HPDE6-E6E7 (cell line): Measurements from ENCODE around the gene COL4A1.

ENCODE experiments used
- DNase-seq: peaks from one replicate; pipeline ENCODE4 v3.0.0; 2011; ENCODE audit warnings: missing footprints; ENCODE audit errors: extremely low spot score

The COL4A1 gene

DNA sequence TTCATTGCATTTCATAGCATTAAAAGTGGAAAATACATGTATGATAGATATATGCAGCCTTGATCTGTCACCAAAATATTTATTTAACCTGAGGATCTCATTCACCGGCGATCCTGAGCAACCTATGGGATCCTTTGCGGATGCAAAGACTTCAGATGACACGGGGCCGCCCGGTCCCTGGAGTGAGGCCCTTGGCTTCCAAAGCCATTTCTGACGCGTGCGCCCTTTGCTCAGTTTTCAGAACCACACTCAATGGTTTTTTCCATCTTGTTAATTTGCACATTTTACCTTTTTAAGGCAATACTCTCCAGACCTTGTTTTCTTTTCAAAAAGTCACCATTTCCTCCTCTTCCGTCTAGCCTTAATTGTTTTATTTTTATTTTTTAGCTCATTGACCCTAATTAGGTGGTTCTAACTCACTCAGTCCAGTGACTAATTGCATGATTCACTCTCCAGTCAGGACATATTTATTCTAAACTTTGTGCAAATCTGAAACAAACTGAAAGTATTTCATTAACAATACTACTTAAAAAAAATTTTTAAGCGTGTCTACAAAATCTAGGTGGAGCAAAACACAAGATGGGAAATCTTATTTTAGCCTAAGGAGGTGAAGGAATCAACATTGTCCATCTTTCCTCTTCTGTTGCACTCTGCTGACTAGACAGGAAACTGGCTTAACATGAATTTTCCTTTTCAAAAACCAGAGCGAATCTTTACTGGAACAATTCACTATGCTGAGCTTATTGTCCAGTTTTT, 47.9 kb downstream of the COL4A1 start:
- no peak for DNase-seq

DNA sequence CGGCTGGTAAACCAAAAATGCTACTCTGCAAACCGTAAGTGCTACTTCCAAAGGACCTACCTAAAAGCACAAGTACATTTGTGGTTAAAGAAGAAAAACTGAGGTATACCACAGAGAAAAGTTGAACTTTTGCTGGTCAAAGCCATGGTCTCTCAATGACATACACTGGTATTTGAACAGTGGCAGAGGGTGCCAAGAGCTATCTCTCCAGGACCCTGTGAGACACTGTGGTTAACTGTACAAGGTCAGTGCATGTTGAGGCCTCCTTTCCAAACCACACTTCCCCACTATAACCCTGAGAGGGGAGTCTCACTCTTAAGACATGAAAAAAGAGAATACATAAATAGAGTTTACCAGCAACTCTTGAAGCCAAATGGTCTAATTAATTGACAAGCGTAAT, 49.5 kb downstream of the COL4A1 start:
- DNase-seq, result no peak

DNA sequence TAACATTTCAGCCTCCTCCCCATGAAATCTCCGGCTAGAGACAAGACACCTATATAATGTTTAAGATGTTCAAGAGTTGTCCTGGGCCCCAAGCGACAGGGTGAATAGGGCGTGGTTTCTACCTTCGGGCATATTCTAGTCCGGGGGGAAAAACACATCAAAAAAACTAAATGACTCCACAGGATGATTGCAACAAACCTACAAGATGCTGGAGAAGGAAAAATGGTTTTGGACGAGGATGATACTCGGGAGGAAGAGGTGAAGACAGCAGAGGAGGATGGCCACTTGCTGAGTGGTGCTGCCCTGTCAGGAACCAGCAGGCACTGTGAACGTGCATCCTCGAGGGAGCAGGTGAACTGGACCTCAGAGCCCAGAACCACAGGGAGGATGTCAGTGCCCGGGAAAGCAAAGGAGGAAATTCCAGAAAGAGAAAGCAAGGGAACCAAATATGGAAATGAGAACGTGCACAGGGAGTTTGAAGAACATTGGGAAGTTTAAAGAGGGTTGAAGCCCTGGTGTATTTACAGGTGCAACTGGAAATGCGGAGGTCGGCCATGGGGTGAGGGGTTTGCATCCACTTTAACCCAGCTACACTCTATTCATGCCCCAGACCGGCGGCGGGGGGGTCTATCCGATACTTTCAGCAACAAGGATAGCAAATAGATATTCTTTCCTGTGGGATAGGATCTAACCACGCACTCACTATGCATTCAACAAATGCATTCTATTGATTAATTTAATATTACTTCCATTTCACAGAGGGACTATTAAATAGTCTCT, 50.6 kb downstream of the COL4A1 start:
- DNase-seq, result no peak

- DNase-seq, result no peak
Measured at GRCh38 chr13:110254751-110255553, 52.0 kb downstream of the COL4A1 start.

DNA sequence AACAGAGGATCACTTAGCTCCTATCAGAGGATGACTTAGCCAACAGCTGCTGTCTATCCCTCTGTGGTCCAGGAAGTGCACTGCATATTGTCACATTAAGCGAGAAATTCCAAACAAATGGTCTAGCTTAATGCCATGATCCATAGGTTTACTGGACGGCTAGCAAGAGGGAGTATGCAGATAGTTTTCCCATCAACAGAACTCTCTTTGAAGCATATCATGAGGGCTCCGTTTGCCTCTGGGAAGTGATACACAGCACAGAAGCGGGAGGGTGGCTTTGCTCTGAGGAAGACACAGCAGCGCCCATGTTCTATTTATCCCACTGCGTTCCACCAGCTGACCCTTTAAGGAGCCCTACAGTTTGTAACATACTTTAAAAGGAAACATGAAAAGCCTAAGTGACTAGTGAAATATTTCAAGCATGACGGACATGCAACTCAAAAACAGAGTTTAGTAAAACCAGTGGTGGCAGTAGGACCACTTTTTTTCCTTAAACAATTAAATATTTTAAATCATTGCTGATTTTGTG, 52.7 kb downstream of the COL4A1 start:
- DNase-seq, result no peak

DNA sequence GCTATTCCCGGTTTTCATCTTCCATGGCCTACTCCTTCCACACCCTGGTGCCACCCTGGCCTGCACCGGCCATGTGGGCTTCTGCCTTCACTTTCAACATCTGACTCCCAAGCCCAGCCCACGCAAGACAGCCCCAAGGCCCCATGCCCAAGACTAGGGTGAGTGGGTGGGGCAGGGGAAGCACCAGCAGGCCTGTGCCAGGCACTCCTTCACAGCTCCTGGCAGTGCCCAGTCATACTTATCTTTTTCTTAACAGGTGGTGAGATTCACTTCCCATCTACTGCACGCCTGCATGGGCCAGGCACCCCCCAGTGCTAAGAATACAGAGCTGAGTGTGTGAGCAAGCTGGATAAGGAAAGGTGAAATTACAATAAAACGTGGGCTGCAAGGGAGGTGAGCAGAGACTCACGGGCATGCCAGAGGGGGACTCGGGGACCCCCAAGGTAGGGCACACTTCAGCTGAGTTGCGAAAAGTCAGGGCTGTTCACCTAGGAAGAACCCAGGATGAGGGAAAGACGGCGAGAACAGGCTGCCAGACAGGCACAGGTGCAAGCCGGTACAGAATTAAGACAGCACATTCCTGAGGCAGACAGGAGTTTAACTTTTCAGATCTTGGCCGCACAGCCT, 55.7 kb downstream of the COL4A1 start:
- DNase-seq, result no peak

GRCh38 chr13:110250258-110250891, 56.6 kb downstream of the COL4A1 start:
- no peak for DNase-seq

DNA sequence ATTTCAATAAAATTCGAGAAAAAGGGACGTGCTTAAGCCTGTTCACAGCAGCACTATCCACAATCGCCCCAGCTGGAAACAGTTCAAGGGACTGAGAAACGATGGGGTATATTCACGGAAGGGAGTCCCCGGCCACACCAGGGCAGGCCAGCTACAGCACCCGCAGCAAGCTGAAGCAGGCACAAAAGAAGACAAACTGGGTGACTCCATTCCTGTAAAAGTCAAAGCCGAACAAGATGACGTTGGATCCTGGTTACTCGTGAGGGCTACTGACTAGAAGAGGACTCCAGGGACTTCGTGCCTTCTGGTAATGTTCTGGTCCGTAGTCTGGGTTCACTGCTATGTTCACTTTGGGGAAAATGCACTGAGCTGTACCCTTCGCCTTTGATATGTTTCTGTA, 57.6 kb downstream of the COL4A1 start:
- no peak for DNase-seq

GRCh38 chr13:110248449-110249143, 58.4 kb downstream of the COL4A1 start:
- no peak for DNase-seq

GRCh38 chr13:110246530-110246929, 60.4 kb downstream of the COL4A1 start:
- DNase-seq, result no peak

- DNase-seq, result no peak
Measured at GRCh38 chr13:110245416-110245899, 61.5 kb downstream of the COL4A1 start.

DNA sequence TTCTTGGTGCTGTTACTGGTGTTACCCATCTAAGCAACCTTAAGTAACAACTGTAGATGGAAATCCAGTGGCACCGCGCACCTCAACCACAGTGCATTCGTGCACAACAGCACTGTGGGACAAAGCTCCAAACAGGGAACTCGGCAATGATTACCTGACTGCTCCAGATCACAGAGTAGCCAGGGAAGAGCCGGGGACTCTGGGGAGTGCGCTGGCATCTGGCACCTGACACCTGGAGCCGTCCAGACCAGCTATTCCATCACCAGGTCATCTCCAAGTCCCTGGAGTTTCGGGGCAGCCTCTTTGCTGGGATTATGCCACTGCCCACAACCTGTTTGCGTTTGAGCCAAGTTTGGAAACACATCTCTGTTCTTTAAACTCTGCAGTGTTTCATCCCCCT, 62.0 kb downstream of the COL4A1 start:
- DNase-seq, result no peak

DNA sequence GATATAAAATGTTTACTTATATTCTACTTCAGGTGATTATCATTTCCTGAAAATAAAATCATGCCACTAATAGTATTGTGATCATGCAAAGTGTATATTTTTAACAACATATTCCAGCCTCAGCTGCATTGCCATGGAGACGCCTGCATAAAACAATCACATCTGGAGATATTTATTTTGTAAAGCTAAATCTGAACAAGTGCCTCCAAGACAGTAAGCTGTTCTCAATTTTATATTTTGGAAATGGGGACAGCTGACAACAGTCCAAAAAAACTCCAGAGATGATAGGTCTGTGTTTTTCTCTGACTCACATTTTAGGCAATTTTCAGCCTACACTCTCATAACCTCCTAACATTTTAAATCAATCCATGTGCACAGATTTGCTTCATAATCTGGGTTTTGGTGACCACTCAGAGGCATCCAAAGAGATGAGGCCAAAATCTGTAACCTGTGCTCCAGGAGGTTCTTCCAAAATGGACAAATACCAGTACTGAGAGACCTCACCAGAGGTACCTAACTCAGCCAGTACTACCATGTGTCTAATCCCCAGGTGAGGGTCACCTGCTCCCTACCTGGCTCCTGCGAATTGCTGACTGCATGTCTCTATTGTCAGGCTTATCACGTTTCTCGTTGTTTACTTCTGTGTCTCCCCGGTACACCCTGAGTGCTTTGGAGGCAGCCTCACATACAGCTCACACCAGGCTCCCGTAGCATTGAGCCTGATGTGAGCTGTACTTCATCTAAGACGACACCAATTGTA, 62.7 kb downstream of the COL4A1 start:
- DNase-seq, result no peak

DNA sequence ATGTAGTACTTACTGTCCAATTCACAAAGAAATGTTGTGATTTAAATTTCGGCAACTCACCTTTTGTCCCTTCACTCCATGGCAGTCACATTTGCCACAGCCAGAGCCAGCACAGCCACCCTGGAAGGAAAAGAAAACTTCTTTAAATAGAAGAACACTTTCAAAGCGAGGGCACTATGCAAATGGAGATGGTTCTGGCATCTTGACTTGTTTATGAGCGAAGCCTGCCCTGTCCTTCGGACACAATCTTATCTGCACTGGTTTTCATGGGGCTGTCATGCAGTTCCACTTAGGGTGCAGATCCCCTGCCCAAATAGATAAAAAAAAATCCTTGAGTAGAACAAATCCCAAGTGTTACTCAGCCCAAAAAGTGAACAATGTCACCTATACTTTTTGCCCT, 64.3 kb downstream of the COL4A1 start:
- no peak for DNase-seq

- no peak for DNase-seq
Measured at GRCh38 chr13:110240943-110241342, 66.0 kb downstream of the COL4A1 start.

DNA sequence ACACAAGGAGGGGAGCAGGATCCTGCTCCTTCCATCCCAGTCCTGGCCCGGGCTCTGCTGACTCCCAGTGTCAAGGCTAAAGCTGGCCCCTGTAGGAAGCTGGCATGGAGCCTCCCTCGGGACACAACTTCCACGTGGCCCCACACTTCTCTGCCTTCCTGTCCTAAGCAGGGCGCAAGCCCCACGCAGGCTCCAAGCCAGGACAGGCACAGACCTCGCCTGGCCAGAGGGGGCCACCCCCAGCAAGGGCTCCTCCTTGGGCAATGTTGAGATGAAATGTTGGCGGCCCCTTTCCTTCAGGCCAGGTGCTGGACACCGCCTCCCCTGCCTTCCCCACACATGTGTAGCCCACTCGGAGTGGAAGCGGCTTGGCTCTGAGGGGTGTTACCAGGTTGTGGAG, 66.6 kb downstream of the COL4A1 start:
- DNase-seq, result no peak

- DNase-seq, result no peak
Measured at GRCh38 chr13:110239280-110240125, 67.5 kb downstream of the COL4A1 start.

DNA sequence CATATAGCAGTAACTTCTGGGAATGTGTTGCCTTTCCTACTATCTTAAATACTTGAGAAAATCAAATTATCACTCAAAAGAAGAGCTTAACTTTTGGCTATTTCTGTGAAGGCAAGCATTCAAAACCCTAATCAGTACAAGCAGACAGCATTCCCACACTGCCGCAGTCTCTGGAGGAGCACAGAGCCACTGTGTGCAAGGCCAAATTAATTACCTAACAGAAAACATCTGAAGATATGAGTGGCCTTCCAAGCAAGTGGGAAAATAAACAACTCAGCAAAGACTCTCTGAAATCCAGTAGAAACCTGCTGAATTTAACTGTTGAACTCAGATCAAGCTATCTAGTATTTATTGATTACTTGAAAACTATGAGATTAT, 68.2 kb downstream of the COL4A1 start:
- DNase-seq, result no peak
